SK-N-MC (cell line): ENCODE results near the gene METTL21A.

Experiments
- EZH2 ChIP-seq: fragments of 200-600 bp; sonication (generic); IDR thresholded peaks from one replicate; pipeline ENCODE4 v1.6.1; 2017; ENCODE audit warnings: antibody characterized with exemption
- FOXP2 ChIP-seq: optimal IDR thresholded peaks from 2 replicates; pipeline ENCODE3; 2011; ENCODE audit warnings: mild to moderate bottlenecking, moderate library complexity; ENCODE audit not compliant: insufficient read depth; ENCODE audit errors: extremely low read length, control extremely low read depth
- POLR2AphosphoS5 ChIP-seq: IDR thresholded peaks from 2 replicates; pipeline ENCODE4 v1.6.1; 2012; ENCODE audit warnings: mild to moderate bottlenecking, low read depth, low read length, borderline replicate concordance

- TF ChIP-seq POLR2AphosphoS5 (no peak), EZH2 (no peak), FOXP2 (no peak)
Measured at GRCh38 chr2:207674266-207674774, 49.1 kb upstream of the METTL21A start.
